Ishikawa (cell line): ENCODE results near the gene KMT5B.

Source experiments
- EP300 ChIP-seq: IDR thresholded peaks from 2 replicates; pipeline ENCODE4 v1.6.1; 2012; ENCODE audit warnings: borderline replicate concordance
- FOXM1 ChIP-seq: IDR thresholded peaks from 2 replicates; pipeline ENCODE4 v1.6.1; 2012; ENCODE audit warnings: low read depth, borderline replicate concordance
- RAD21 ChIP-seq: IDR thresholded peaks from 2 replicates; pipeline ENCODE4 v1.6.1; 2012; ENCODE audit warnings: low read depth
- TAF1 ChIP-seq: IDR thresholded peaks from 2 replicates; pipeline ENCODE4 v1.6.1; 2012; ENCODE audit warnings: low read depth, mild to moderate bottlenecking
- YY1 ChIP-seq: IDR thresholded peaks from 2 replicates; pipeline ENCODE4 v1.6.1; 2012; ENCODE audit warnings: low read depth
- ZBTB7A ChIP-seq: IDR thresholded peaks from 2 replicates; pipeline ENCODE4 v1.6.1; 2012; ENCODE audit warnings: low read depth
- TF ChIP-seq, protein P1 (sequence below): IDR thresholded peaks from 2 replicates; pipeline ENCODE4 v1.6.1; 2012; ENCODE audit warnings: low read depth, mild to moderate bottlenecking

DNA sequence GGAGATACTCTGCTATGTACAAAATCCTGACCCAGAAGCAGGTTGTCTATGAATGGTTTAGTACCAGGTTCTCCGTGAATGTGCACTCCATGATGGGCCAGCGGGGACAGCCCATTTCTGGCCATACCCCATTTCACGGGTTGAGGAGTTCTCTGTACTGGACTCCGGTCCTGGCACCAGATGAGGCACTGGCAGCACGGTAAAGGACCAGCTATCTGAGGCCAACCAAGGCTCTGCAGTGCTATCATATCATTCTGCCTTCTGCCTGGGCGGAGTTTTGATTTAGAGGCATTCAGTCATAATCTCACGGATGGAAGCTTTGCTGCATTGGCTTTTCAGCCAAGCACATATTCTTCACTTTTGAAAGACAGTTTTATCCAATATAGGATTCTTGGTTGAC, 18.5 kb upstream of the KMT5B start:
- TF ChIP-seq YY1 (no peak), RAD21 (no peak), EP300 (no peak), TAF1 (no peak), ZBTB7A (no peak), FOXM1 (no peak)
- TF ChIP-seq, protein P1, sequence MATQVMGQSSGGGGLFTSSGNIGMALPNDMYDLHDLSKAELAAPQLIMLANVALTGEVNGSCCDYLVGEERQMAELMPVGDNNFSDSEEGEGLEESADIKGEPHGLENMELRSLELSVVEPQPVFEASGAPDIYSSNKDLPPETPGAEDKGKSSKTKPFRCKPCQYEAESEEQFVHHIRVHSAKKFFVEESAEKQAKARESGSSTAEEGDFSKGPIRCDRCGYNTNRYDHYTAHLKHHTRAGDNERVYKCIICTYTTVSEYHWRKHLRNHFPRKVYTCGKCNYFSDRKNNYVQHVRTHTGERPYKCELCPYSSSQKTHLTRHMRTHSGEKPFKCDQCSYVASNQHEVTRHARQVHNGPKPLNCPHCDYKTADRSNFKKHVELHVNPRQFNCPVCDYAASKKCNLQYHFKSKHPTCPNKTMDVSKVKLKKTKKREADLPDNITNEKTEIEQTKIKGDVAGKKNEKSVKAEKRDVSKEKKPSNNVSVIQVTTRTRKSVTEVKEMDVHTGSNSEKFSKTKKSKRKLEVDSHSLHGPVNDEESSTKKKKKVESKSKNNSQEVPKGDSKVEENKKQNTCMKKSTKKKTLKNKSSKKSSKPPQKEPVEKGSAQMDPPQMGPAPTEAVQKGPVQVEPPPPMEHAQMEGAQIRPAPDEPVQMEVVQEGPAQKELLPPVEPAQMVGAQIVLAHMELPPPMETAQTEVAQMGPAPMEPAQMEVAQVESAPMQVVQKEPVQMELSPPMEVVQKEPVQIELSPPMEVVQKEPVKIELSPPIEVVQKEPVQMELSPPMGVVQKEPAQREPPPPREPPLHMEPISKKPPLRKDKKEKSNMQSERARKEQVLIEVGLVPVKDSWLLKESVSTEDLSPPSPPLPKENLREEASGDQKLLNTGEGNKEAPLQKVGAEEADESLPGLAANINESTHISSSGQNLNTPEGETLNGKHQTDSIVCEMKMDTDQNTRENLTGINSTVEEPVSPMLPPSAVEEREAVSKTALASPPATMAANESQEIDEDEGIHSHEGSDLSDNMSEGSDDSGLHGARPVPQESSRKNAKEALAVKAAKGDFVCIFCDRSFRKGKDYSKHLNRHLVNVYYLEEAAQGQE, result no peak
